Fibroblast of skin of right biceps (primary cell): ENCODE results near the gene SETD1B.
A peak's percentile ranks its signal among the peaks of the same experiment; 100 is the strongest.
"Not testable (repeated sequence)": the region's sequence is repeated elsewhere in the genome, so short reads cannot be mapped to it uniquely, and the experiment has no call there.

Experiments used
- DNase-seq: peaks from one replicate; pipeline ENCODE4 v3.0.0-alpha.2; 2013

SETD1B gene

DNA sequence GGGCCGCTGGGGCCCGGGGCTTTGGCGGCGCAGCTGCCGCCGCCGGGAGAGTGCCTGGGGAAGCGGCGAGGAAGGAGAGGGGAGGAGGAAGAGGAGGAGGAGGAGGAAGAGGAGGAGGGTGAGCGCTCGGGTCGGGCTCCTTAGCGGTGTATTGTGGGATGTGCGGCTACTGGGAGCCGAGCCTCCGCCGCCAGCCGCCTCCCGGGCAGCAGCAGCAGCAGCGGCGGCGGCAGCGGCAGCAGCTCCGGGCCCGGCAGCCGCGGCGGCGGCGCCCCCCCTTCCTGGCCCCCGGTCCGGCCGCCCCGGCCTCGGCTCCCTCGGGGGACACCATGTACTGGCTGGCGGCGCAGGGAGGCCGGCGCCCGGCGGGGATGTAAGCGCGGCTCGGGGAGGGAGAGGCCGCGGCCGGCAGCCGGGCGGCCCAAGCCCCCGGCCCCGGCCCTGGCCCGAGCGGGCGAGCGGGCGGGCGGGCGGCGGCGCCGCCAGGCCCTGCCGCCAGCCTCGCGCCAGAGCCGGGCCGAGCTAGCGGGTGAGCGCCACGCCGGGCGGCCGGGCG is at the start of gene SETD1B:
Gene SETD1B (plus strand): TSS at position 149 of the 556 bp plus-strand sequence. CDS start 729 bp downstream, outside the sequence.
- DNase-seq, result peak; percentile 78

DNA sequence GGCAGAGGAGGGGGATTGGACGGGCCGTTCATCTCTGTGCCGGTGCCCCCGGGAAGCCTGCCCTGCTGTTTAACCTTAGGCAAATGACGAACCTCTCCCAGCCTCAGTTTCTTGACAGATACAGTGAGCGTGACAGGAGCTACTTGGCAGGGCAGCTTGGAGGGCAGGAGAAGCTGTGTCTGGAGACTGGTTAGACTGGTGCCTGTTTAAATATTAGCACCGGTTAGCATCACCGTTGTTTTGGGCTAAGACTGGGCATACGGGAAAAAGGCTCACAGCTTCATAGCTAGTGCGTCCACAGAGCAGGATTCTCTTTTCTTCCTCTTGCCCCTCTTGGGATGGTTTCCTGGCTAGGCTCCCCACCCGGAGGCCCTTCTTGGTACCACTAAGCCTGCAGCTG is 49.0 kb upstream of the SETD1B start:
- DNase-seq, result no peak

DNA sequence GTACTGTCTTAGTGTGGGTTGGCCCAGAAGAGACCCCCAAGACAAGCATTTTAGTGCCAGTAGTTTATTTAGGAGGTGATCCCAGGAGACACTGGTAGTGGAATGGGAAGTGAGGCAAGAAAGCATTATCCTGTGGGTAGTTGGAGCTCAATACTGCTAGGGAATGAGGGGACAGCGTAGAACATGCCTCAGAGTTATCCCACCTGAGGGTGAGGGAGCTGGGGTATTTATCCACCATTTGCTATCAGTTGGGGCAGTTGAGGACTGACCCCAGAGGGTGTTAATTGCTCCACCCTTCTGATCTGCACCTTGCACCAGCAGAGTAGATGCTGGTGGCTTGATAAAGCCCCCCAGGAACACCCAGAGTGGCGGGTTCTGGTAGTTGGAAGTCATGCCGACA is 48.2 kb upstream of the SETD1B start:
- no peak for DNase-seq

DNA sequence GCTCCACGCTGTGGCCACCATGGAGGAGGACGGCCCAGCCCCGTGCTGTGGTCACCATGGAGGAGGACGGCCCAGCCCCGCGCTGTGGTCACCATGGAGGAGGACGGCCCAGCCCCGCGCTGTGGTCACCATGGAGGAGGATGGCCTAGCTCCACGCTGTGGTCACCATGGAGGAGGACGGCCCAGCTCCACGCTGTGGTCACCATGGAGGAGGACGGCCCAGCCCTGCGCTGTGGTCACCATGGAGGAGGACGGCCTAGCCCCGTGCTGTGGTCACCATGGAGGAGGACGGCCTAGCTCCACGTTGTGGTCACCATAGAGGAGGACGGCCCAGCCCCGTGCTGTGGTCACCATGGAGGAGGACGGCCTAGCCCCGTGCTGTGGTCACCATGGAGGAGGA is 45.3 kb upstream of the SETD1B start:
- not testable (repeated sequence) for DNase-seq

DNA sequence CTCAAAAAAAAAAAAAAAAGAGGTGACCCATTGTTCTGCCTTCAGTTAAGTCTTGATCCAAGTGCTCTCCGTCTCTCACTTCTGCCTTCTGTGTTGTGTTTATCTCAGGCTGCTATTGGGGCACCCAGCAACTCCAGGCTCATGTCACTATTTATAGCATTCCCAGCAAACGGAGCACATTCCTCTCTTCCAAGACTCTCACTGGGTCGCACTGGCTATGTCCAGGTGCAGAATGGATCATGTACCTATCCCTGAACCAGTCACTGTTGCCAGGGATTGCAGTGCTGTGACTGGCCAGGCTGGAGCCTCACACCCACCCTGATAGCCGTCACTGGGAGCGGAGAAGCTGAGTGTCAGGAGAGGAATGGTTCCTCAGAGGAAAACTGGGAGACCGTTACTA is 41.5 kb upstream of the SETD1B start:
- no peak for DNase-seq

DNA sequence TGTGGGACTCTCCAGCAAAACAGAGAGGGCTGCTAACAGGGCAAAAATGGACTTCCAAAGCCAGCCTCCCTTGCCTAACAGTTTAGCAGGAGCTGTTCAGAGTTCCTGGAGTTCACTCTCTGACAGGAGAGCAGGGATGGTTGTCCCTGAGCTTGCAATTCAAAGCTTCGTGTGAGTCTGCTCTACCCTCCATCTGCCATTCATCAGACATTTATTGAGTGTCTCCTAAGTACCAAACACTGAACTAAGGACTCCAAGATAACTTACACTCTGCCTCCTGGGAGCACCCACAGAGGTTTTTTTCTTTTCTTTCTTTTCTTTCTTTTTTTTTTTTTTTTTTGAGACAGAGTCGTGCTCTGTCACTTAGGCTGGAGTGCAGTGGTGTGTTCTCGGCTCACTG is 39.0 kb upstream of the SETD1B start:
- no peak for DNase-seq

DNA sequence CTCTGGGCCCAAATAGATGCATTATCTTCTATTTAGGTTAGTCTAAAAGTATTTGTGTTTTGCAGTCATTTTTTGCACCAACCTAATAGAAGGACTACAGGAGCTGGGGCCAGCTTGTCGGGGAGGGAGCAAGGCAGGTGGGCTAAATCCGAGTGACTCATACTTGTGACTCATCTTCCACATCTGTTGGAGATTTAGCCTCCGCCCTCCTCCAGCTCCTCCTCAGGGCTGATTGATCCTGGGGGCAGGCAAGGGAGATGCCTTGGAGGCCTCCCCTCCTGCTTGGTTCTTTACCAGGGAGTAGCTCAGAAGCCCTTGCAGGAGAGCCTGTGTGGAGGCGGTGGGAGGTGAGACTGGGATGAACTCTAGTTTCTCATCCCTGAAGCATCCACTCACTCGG is 38.2 kb upstream of the SETD1B start:
- peak; percentile 91 for DNase-seq

DNA sequence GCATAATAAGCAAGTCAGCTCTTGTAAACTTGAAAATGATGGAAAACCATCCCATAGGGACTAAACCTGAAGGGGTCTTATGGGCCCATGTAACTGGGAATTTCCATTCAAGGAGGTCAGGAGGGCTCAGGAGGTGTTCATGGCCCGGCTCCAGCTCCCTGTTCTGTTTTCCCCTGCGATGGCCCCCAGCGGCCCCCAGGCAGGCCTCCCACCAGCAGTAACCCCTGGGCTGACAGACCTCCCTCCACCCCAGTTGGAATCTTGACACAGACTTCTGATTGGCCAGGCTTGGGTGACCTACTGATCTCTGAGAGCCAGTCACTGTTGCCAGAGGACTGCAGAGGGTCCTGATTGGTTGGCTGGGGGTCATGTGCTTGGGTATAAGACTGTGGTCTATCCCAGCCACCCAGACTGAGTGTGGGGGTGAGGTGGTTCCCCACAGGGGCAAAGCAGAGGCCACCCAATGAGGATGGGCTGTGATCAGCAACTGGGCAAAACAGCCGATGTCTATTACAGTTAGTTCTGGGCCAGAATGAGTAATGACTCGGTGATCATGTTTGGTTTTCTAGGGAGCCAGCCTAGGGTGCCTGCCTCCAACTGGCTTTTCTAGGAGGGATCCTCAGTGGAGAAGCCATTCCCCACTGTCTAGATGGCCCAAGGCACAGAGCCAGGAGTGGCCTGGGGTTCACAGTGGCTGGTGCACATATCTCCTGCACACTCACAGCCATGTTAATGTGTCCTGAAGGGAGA is 37.3 kb upstream of the SETD1B start:
- DNase-seq, result no peak

DNA sequence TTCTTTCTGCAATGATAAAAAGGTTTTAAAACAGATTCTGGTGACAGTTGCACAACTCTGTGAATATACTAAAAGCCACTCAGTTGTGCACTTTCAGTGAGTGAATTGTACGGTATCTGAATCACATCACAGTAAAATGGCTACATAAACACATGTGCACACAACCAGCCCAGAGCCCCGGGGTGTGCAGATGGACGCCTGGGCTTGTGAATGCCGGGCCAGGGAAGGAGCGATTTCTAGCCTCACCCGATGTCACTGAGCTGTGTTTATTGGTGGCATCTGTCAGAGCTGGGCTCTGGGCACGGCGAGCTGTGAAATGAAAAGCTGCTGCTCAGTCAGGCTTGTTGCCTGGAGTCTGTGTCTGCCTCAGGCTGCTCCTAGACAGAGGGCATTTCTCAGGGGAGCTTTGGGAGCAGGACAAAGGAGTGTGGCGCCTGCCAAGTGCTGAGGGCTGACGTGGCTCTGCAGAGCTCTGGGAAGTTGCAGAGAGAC is 36.2 kb upstream of the SETD1B start:
- DNase-seq, result peak; percentile 69

DNA sequence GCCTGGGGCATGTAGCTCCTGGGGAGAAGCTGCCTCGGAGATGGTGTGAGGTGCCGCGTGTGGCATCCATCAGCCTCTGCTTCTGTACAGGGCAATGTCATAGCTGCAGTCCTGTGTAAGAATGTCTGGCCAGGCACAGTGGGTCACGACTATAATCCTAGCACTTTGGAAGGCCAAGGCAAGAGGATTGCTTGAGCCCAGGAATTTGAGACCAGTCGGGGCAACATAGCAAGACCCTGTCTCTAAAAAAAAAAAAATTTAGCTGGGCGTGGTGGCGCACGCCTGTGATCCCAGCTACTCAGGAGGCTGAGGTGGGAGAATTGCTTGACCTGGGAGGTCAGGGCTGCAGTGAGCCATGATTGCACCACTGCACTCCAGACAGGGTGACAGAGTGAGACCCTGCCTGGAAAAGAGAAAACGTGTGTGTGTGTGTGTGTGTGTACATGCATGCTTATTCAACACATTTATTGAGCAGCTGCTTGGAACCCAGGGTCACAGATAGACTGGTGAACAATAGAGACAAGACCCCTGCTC is 34.4 kb upstream of the SETD1B start:
- DNase-seq, result no peak

DNA sequence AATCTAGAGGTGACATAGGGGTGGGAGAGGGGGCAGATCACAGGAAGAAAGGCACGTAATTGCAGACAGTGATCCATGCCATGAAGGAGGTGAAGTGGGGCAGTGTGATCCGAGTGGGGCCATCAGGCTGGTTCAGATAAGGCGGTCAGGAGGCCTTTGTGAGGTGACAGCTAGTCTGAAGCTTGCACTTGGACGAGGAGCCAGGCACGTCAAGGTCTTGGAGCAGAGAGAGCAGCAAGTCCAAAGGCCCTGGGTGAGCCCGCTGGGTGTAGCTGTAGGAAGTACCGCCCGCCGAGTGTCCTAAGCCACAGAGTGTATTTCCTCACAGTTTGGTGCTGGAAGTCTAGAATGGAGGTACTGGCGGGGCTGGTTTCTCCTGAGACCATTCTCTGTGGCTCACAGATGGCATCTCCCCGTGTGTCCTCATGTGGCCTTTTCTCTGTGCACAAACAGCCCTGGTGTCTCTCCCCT is 33.9 kb upstream of the SETD1B start:
- no peak for DNase-seq

DNA sequence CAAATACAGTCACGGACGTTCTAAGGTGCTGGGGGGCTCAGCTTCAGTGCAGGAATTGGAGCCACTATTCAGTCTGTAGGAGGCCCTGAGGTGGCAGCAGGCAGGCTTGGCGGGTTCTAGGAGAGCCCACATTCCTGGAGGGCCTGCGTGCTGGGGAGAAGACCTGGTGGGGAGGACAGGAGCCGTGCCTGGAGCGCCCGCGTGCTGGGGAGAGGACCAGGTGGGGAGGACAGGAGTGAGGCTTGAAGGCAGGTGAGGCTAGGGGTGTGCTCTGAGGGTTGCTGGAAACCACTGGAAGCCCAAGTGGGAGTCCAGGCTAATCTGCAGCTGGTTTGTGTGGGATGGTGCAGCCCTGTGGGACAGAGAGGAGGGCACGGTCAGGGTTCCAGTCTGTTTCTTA is 33.4 kb upstream of the SETD1B start:
- DNase-seq, result no peak

DNA sequence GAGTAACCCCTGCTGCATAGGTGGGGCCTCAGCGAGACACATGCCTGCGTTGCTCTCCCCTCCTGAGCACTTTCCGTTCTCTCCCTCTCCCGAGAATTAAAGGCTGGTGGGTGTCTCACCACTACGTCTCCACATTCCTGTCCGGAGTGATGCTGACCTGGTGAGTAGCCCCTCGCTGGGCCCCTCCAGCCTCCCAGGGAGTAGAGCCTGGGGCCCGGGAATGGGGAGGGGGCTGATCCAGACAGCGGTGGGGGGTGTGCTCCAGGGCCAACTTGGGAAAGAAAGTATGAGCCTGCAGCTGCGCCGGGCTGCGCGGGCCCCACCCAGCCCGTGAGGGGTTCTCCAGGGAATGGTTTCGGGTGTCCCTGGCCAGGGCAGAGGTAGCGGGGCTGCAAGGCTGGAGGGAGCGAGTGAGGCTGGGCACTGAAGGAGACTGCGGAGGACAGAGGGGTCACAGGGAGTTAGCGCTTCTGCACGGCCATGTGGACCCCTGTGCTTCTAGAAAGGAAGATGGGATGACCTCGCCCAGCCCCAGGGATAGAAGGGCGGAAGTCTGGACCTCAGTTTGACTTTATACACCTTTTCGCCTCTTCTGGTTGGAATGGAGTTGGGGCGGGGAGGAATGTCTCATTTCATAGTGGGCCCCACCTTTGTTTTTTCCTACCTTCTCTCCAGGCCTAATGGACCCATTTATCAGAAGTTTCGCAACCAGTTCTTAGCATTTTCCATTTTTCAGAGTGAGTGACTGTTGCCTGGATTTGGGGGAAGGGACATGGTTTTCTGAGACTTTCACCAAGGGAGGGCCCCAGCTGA is 32.8 kb upstream of the SETD1B start:
- no peak for DNase-seq

DNA sequence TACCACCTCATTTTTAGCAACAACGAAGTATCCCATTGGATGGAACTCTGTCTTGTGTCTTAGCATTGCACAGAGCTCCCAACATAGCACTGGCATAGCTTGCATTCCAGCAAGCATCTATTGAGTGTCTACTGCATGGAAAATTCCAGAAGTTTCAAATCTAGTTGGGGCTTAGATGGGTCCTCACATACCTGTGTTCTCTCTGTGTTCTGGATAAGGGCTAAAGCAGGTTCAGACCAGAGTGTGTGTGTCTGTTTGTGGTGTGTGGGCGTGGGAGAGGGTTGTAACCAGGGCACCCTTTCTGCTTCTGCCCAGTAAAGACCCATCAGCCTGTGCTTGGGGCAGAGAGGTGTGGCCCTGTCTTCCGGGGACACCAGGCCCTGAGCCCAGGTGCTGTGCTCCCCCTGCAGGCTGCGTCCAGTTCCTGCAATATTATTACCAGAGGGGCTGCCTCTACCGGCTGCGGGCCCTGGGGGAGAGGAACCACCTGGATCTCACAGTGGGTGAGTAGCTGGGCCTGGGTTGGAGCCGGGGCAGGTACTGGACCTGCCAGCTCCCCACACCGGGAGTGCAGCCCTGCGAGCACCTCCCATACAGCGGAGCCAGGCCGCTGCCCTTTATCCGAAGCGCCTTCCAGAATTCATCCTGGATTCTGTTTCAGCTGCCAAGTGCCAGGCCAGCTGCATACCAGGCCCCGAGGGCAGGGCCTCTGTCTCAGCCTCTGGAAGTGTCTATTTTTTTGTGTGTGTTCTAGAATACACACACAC is 30.6 kb upstream of the SETD1B start:
- DNase-seq, result peak; percentile 54

DNA sequence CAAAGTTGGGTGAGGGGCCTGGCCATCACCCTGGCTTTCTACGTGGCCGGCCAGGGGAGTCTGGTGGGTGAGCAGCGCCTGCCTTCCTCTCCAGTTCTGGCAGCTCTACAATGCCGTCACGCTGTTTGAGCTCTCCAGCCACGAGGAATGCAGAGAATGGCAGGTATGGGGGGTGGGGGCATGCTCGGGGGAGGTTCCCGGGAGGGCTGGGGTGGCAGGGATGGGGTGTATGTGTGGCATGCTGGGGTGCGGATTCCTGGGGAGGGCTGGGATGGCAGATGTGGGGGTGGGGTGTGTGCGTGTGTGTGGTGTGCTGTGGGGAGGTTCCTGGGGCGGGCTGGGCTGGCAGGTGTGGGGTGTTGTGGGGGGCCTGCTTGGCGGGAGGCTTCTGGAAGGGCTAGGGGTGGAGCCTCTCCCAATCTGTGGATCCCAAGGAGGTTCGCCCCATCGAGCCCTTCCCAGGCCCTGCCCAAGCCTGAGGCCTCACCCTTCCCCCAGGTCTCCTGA is 28.8 kb upstream of the SETD1B start:
- no peak for DNase-seq

DNA sequence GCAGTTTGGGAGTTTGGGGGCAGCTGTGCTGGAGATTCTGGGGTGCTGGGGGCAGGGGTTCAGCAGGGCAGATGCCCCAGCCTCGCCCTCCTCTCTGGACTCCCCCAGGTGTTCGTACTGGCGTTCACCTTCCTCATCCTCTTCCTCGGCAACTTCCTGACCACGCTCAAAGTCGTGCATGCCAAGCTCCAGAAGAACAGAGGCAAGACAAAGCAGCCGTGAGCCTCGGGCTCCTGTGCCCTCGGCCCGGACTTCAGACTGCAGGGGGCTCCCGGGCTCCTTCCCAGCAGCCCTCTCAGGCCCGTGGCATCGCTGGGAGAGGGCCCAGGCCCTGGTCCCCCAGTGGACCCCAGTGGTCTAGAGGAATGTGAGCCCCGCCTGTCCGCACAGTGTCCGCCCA is 28.3 kb upstream of the SETD1B start:
- no peak for DNase-seq

DNA sequence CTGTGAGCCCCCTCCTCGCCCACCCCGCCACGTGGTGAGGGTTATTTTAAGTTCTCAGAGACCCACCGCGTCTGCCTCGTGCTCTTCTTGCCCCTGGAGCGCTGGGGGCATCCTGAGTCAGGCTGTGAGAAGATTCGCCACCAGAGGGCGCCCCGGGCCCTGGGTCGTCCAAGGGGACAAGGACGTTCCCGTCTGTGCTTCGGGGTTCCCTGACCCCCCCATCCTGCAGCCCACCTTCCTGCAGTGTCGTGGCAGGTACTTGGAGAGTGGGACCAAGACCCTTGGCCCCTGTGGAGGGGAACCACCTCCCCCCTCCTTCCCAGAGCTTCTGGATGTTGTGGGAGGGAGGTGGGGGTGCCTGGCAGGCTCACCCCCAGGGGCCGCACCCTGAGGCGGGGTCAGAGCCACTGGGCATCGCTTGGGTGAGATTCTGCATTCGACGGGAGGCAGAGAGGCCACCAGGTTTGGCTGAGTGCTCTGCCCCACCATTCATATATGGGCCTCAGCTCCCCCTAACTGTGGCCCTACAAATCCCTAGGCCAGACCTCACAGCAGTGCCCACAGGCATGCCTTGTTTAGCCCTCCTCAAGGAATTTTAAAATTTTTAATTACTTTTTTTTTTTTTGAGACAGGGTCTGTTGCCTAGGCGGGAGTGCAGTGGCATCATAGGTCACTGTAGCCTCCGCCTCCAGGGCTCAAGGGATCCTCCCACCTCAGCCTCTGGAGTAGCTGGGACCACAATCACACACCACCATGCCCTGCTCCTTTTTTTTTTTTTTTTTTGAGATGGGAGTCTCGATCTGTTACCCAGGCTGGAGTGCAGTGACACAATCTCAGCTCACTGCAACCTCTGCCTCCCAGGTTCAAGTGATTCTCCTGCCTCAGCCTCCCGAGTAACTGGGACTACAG is 27.4 kb upstream of the SETD1B start:
- DNase-seq, result peak; percentile 59

DNA sequence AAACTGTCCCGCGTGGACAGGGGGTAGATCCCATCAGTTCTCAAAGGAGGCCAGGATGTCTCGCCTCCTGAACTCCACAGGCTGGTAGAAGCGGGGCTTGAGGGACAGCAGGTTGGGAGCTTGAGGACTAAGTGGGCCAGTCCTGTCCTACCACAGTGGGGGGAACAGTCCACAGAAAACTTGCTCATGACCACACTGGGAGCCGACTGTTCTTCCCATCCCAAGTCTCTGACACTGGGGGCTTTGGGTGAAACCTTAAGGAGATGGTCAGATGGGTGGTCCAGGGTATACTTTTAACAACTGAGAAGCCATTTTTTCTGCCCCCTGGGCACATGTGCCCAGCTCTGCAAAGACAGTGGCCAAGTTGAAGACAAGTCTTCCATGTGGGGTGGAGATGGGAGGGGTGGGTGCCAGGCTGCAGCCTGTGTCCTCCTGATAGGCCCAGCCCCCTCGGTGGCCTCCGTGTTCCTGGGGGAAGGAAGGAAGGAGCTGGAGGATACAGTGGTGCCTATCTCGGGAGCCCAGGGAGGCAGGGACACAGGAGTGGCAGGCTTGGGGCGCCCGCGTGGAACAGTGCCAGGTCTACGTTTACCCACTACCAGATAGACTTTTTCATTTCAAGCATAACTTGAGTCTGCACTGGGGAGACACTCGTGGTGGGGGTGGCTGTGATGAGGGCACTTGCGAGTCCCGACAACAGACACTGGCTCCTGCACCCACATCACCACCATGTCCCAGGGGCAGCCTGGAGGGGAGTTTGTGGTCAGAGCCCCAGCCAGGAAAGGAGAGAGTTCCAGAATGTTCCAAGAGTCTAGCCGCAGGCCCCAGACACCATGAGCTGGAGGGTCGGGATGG is 25.0 kb upstream of the SETD1B start:
- DNase-seq, result no peak

DNA sequence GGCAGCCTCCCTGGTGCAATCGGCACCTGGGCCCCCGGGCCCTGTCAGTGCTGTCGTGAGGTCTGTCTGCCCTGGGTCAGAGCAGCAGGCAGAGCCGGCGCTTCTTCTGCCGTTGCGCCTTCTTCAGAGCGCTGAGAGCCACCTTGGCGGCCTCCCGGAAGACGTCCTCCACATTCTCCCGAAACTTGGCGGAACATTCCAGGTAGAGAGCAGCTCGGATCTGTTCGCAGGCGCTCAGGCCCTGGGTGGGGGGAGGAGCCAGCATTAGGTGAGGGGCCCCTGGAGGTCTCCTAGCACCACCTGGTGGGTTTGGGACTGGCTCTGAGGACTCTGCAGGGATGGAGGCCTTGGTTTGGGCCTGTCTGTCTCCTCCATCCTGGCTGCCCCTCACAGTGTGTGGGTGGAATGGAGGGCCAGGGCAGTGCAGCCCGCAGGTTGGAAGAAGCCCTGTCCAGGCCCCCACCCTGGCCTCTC is 24.4 kb upstream of the SETD1B start:
- no peak for DNase-seq

DNA sequence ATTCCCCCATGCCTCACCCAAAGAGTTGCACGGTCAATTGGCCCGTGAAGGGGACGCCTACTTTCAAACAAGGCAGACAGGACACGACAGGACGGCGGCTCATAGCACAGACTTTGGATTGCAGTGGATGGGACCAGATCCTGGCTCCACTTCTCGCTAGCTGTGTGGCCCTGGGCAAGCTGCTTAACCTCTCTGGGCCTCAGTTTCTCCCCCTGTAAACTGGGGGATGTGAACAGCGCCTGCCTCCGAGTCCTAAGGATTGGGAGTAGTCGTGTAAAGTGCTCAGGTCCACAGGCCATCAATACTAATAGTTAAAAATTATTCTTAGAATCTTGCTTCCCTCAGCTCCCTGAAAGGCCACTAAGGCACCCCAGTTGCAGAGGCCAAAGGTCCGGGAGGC is 23.4 kb upstream of the SETD1B start:
- no peak for DNase-seq
